Measurements from ENCODE around the gene SDK2. TPM values are rescaled to one million over a fixed set of nuclear protein-coding genes. Genes with fewer than 3 reads are reported as not detected.
A peak's percentile ranks its signal among the peaks of the same experiment; 100 is the strongest.

Gene SDK2
- total and polyA plus RNA-seq, 9 of the 15 experiments (the other 6 are each of a cell fraction or from before 2014, with no cell fraction given): 0.04 TPM; not detected in 8

DNA sequence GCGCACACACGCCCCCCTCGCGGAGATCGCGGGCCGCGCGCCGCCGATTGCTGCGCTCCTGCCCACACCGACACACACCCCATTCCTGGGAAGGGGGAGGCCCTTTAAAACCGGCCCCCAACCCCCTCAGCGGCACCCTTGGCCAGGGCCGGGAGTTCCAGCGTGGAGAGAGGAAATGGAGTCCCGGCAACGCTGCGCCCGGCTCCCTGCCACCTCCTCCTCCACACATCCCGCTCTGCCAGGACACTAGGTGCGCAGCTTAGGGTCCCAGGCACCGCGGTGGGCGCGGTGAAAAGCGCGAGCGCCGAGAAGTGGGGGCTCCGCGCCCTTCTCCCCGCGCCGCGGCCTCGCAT, 332.8 kb downstream of the SDK2 start (continued):
- TF ChIP-seq SP2 (IDR thresholded peaks at IDR 0.05; ENCODE audit: extremely low read depth, low read depth, low read length, poor library complexity, severe bottlenecking): no peak
- TF ChIP-seq SIRT6 (IDR thresholded peaks at IDR 0.05; ENCODE audit: low read depth, low read length): no peak
- no peak for TF ChIP-seq ZNF583 (CRISPR knock-in tag; IDR thresholded peaks at IDR 0.05)
- no peak for TF ChIP-seq SNRNP70 (optimal IDR thresholded peaks at IDR 0.05; ENCODE audit: low read depth, low read length)
- TF ChIP-seq, protein P1, sequence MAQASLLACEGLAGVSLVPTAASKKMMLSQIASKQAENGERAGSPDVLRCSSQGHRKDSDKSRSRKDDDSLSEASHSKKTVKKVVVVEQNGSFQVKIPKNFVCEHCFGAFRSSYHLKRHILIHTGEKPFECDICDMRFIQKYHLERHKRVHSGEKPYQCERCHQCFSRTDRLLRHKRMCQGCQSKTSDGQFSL (CRISPR knock-in tag; IDR thresholded peaks at IDR 0.05): no peak
- TF ChIP-seq, protein P1 (tag; IDR thresholded peaks at IDR 0.05): no peak
- TF ChIP-seq ZMIZ1 (IDR thresholded peaks at IDR 0.05; ENCODE audit: low read depth in 2 of 2, low read length in 2 of 2): no peak
- no peak for TF ChIP-seq ZNF140 (CRISPR knock-in tag; IDR thresholded peaks at IDR 0.05)
- no peak for TF ChIP-seq ELF1 (tag; IDR thresholded peaks at IDR 0.05)
- TF ChIP-seq ETS2 (tag; IDR thresholded peaks at IDR 0.05; ENCODE audit: borderline replicate concordance, poor library complexity, severe bottlenecking): no peak
- TF ChIP-seq BMI1 (IDR thresholded peaks at IDR 0.05; ENCODE audit: low read length): no peak
- no peak for TF ChIP-seq SIN3A (IDR thresholded peaks at IDR 0.05; ENCODE audit: borderline replicate concordance in 2 of 2, control insufficient read depth in 1 of 2, low read depth in 2 of 2, low read length in 2 of 2)
- TF ChIP-seq, protein P2, sequence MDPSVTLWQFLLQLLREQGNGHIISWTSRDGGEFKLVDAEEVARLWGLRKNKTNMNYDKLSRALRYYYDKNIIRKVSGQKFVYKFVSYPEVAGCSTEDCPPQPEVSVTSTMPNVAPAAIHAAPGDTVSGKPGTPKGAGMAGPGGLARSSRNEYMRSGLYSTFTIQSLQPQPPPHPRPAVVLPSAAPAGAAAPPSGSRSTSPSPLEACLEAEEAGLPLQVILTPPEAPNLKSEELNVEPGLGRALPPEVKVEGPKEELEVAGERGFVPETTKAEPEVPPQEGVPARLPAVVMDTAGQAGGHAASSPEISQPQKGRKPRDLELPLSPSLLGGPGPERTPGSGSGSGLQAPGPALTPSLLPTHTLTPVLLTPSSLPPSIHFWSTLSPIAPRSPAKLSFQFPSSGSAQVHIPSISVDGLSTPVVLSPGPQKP (CRISPR knock-in tag; IDR thresholded peaks at IDR 0.05): no peak
- peak in 1 of 2 experiments; percentile 69; a peak in 2 of 4 replicates for TF ChIP-seq TEAD1 (CRISPR knock-in tag; IDR thresholded peaks at IDR 0.05)
- TF ChIP-seq, protein P3, sequence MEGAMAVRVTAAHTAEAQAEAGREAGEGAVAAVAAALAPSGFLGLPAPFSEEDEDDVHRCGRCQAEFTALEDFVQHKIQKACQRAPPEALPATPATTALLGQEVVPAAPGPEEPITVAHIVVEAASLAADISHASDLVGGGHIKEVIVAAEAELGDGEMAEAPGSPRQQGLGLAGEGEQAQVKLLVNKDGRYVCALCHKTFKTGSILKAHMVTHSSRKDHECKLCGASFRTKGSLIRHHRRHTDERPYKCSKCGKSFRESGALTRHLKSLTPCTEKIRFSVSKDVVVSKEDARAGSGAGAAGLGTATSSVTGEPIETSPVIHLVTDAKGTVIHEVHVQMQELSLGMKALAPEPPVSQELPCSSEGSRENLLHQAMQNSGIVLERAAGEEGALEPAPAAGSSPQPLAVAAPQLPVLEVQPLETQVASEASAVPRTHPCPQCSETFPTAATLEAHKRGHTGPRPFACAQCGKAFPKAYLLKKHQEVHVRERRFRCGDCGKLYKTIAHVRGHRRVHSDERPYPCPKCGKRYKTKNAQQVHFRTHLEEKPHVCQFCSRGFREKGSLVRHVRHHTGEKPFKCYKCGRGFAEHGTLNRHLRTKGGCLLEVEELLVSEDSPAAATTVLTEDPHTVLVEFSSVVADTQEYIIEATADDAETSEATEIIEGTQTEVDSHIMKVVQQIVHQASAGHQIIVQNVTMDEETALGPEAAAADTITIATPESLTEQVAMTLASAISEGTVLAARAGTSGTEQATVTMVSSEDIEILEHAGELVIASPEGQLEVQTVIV (CRISPR knock-in tag; IDR thresholded peaks at IDR 0.05; ENCODE audit: borderline replicate concordance): no peak
- no peak for TF ChIP-seq SETDB1 (IDR thresholded peaks at IDR 0.05; ENCODE audit: low read length)
- no peak for TF ChIP-seq ADNP (tag; IDR thresholded peaks at IDR 0.05)

Measured in K562 (cell line).